H9 (cell line): ENCODE results near the gene CADPS. TPM values are rescaled to one million over a fixed set of nuclear protein-coding genes. Genes with fewer than 3 reads are reported as not detected.
A peak's percentile ranks its signal among the peaks of the same experiment; 100 is the strongest.

ENCODE experiments used
- DNase-seq: peaks from one replicate; pipeline ENCODE4 v3.0.0-alpha.2; 2017
- H2AFZ ChIP-seq: one replicate; pipeline ENCODE4 v1.6.1; 2013; ENCODE audit warnings: mild to moderate bottlenecking, low read length, control low read depth, moderate library complexity
- H2AK5ac ChIP-seq: 2 replicates; pipeline ENCODE4 v1.6.1; 2013; ENCODE audit warnings: low read length, control low read depth, mixed read lengths; ENCODE audit not compliant: insufficient read length
- H2BK120ac ChIP-seq: one replicate; pipeline ENCODE4 v1.6.1; 2013; ENCODE audit warnings: low read depth, mild to moderate bottlenecking, low read length, control low read depth, inconsistent platforms; ENCODE audit not compliant: poor library complexity, severe bottlenecking
- H2BK12ac ChIP-seq: 2 replicates; pipeline ENCODE4 v1.6.1; 2013; ENCODE audit warnings: low read length, control low read depth, mixed read lengths, low read depth; ENCODE audit not compliant: insufficient read length
- H2BK15ac ChIP-seq: 2 replicates; pipeline ENCODE4 v1.6.1; 2013; ENCODE audit warnings: low read depth, low read length, control low read depth
- H2BK20ac ChIP-seq: one replicate; pipeline ENCODE4 v1.6.1; 2013; ENCODE audit warnings: low read depth, mild to moderate bottlenecking, low read length, control low read depth, inconsistent platforms; ENCODE audit not compliant: poor library complexity, severe bottlenecking
- H2BK5ac ChIP-seq: 2 replicates; pipeline ENCODE4 v1.6.1; 2013; ENCODE audit warnings: low read length, control low read depth, mixed read lengths; ENCODE audit not compliant: insufficient read length
- H3K14ac ChIP-seq: 2 replicates; pipeline ENCODE4 v1.6.1; 2013; ENCODE audit warnings: low read length, control low read depth; ENCODE audit not compliant: insufficient read depth
- H3K18ac ChIP-seq: 2 replicates; pipeline ENCODE4 v1.6.1; 2013; ENCODE audit warnings: low read depth, mild to moderate bottlenecking, mixed read lengths, low read length, control low read depth; ENCODE audit not compliant: insufficient read length
- H3K23ac ChIP-seq: 2 replicates; pipeline ENCODE4 v1.6.1; 2013; ENCODE audit warnings: low read length, control low read depth, mixed read lengths, low read depth; ENCODE audit not compliant: insufficient read length
- H3K23me2 ChIP-seq: 2 replicates; pipeline ENCODE4 v1.6.1; 2013; ENCODE audit warnings: low read depth, mild to moderate bottlenecking, mixed read lengths, low read length, control low read depth; ENCODE audit not compliant: insufficient read length, poor library complexity, severe bottlenecking
- H3K27ac ChIP-seq: 2 replicates; pipeline ENCODE4 v1.5.1; 2013; ENCODE audit warnings: low read length, control low read depth, mixed read lengths, low read depth; ENCODE audit not compliant: insufficient read length
- H3K27me3 ChIP-seq: 2 replicates; pipeline ENCODE4 v1.6.1; 2013; ENCODE audit warnings: low read length, control low read depth, inconsistent platforms; ENCODE audit not compliant: insufficient read depth
- H3K4ac ChIP-seq: 2 replicates; pipeline ENCODE4 v1.6.1; 2013; ENCODE audit warnings: low read depth, mild to moderate bottlenecking, control low read depth, inconsistent platforms, low read length, moderate library complexity
- H3K4me1 ChIP-seq: 2 replicates; pipeline ENCODE4 v1.6.1; 2013; ENCODE audit warnings: low read length, control low read depth, inconsistent platforms; ENCODE audit not compliant: insufficient read depth
- H3K4me2 ChIP-seq: 2 replicates; pipeline ENCODE4 v1.6.1; 2013; ENCODE audit warnings: low read length, control low read depth, mixed read lengths; ENCODE audit not compliant: insufficient read length, insufficient read depth
- H3K56ac ChIP-seq: 2 replicates; pipeline ENCODE4 v1.6.1; 2013; ENCODE audit warnings: low read depth, mild to moderate bottlenecking, mixed read lengths, low read length, control low read depth; ENCODE audit not compliant: insufficient read length
- H3K79me1 ChIP-seq: 2 replicates; pipeline ENCODE4 v1.6.1; 2013; ENCODE audit warnings: low read depth, mild to moderate bottlenecking, moderate library complexity, low read length, control low read depth, inconsistent platforms; ENCODE audit not compliant: insufficient read depth, poor library complexity, severe bottlenecking
- H3K79me2 ChIP-seq: 2 replicates; pipeline ENCODE4 v1.6.1; 2013; ENCODE audit warnings: low read length, control low read depth, inconsistent platforms; ENCODE audit not compliant: insufficient read depth
- H3K9ac ChIP-seq: 2 replicates; pipeline ENCODE4 v1.6.1; 2013; ENCODE audit warnings: low read length, control low read depth, mixed read lengths; ENCODE audit not compliant: insufficient read length; ENCODE audit errors: extremely low read depth
- H3K9me3 ChIP-seq: one replicate; pipeline ENCODE4 v1.6.1; 2013; ENCODE audit warnings: low read depth, low read length, inconsistent platforms; ENCODE audit not compliant: control insufficient read depth
- H3T11ph ChIP-seq: one replicate; pipeline ENCODE4 v1.6.1; 2013; ENCODE audit warnings: mild to moderate bottlenecking, low read length, control low read depth, inconsistent platforms
- H4K20me1 ChIP-seq: one replicate; pipeline ENCODE4 v1.6.1; 2013; ENCODE audit not compliant: control insufficient read depth, insufficient read length, insufficient read depth
- H4K5ac ChIP-seq: 2 replicates; pipeline ENCODE4 v1.6.1; 2013; ENCODE audit warnings: low read depth, mild to moderate bottlenecking, mixed read lengths, low read length, control low read depth; ENCODE audit not compliant: insufficient read length
- H4K8ac ChIP-seq: replicated peaks from 2 replicates; pipeline ENCODE4 v1.6.1; 2013; ENCODE audit warnings: low read length, control low read depth, mixed read lengths, low read depth; ENCODE audit not compliant: insufficient read length
- H4K91ac ChIP-seq: 2 replicates; pipeline ENCODE4 v1.6.1; 2013; ENCODE audit warnings: low read depth, mild to moderate bottlenecking, moderate library complexity, mixed read lengths, low read length, control low read depth; ENCODE audit not compliant: insufficient read length
- H3K27ac Mint-ChIP-seq, 3 experiments: 2 replicates in 2 of 3; 3 replicates in 1 of 3; pipeline ENCODE4 v1.8.0; 2020 to 2021; ENCODE audit warnings: mixed read lengths in 3 of 3, mild to moderate bottlenecking in 1 of 3, moderate library complexity in 1 of 3
- H3K27me3 Mint-ChIP-seq: 2 replicates; pipeline ENCODE4 v1.8.0; 2021; ENCODE audit warnings: low read depth, mild to moderate bottlenecking, moderate library complexity, mixed read lengths
- H3K36me3 Mint-ChIP-seq, 3 experiments: 2 replicates in 2 of 3; 3 replicates in 1 of 3; pipeline ENCODE4 v1.8.0; 2020 to 2021; ENCODE audit warnings: low read depth in 3 of 3, mixed read lengths in 3 of 3; ENCODE audit not compliant: insufficient read depth in 1 of 3
- H3K4me1 Mint-ChIP-seq, 2 experiments: 2 replicates each; pipeline ENCODE4 v1.8.0; 2020; ENCODE audit warnings: mixed read lengths in 2 of 2
- H3K4me3 Mint-ChIP-seq, 2 experiments: 2 replicates in 1 of 2; 3 replicates in 1 of 2; pipeline ENCODE4 v1.8.0; 2020 to 2021; ENCODE audit warnings: mild to moderate bottlenecking in 2 of 2, mixed read lengths in 2 of 2, moderate library complexity in 1 of 2
- H3K9me3 Mint-ChIP-seq, 2 experiments: 2 replicates in 1 of 2; 3 replicates in 1 of 2; pipeline ENCODE4 v1.8.0; 2020; ENCODE audit warnings: mild to moderate bottlenecking in 2 of 2, mixed read lengths in 2 of 2, moderate library complexity in 1 of 2
- CTCF ChIP-seq: fragments of 200-600 bp; sonication (generic); conservative IDR thresholded peaks from 3 replicates; pipeline ENCODE4 v1.8.0; 2021; ENCODE audit warnings: antibody characterized with exemption, mild to moderate bottlenecking
- WGBS: extraction: QIAGEN DNeasy Blood & Tissue Kit; methylation state at CpG from one replicate; pipeline ENCODE4 v1.1.7; 2013; ENCODE audit warnings: missing lambda C conversion rate, low lambda C conversion rate, mixed read lengths; ENCODE audit not compliant: insufficient read length; ENCODE audit errors: extremely low coverage; 5-methylcytosine and 5-hydroxymethylcytosine counted together
- total RNA-seq: library from RNA; stranded (reverse); gene quantifications from 2 replicates; pipeline ENCODE4 v1.2.1, GENCODE V29; 2021

CADPS gene
- total RNA-seq, 1 experiment from 2014 or later: 6.6 TPM

DNA sequence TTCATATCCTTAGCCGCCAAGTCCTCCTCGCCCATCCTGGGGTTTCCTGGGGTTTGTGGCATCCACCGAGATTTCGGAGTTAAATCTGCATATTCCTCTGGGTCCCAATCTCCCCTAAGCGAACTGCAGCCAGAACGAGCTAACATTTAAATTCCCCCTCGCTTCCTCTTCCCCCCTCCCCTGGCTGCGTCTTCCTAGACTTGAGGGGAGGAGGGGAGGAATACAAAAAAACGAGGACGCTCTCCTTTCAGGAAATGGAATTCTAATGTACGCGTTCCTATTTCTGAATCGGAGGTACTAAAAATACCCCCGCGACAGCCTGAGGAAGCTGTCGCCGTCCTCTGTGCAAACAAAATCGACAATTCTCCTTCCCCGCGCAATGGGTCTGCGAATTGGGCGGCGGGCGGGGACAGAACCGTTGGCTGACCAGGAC is 507.4 kb downstream of the CADPS start:
- Mint-ChIP-seq H3K4me1 (peaks cover 66 to 73% of the 10 kb centered on the region in 2 experiments), H3K27me3 (peaks cover 100% of the 10 kb centered on the region), H3K27ac (no peak overlapping the region), H3K9me3 (peaks cover 4 to 6% of the 10 kb centered on the region in 2 experiments; a peak in 4 of 5 replicates), H3K4me3 (peak overlapping the region; percentile 38 to 82), H3K36me3 (no peaks in the 10 kb centered on the region; a peak in 2 of 7 replicates)
- no CpG with 5 or more reads among the region's 25 CpGs for WGBS
- peak overlapping the region; percentile 58 for H3K4me2 ChIP-seq
- no peak overlapping the region for H2BK5ac ChIP-seq
- peak; percentile 57 for DNase-seq
- no peak overlapping the region for H3K9ac ChIP-seq
- H2AFZ ChIP-seq: no peak overlapping the region
- no peak overlapping the region for H2BK120ac ChIP-seq
- H2AK5ac ChIP-seq: no peak overlapping the region
- H3T11ph ChIP-seq: no peak overlapping the region
- no peaks in the 10 kb centered on the region for H3K79me2 ChIP-seq
- H3K27me3 ChIP-seq: peaks cover 80% of the 10 kb centered on the region
- no peak overlapping the region for H3K18ac ChIP-seq
- H3K56ac ChIP-seq: no peak overlapping the region
- no peak overlapping the region for H4K91ac ChIP-seq
- H4K8ac ChIP-seq: no peak overlapping the region
- no peak overlapping the region for H3K27ac ChIP-seq
- no peak overlapping the region for H2BK12ac ChIP-seq
- H2BK15ac ChIP-seq: no peak overlapping the region
- H3K23me2 ChIP-seq: peaks cover 13% of the 10 kb centered on the region
- no peak overlapping the region for H3K4ac ChIP-seq
- no peak for TF ChIP-seq CTCF
- H3K14ac ChIP-seq: no peak overlapping the region
- H4K5ac ChIP-seq: no peak overlapping the region
- no peak overlapping the region for H3K23ac ChIP-seq
- H3K9me3 ChIP-seq: no peaks in the 10 kb centered on the region
- H4K20me1 ChIP-seq: no peaks in the 10 kb centered on the region
- no peaks in the 10 kb centered on the region for H3K79me1 ChIP-seq
- H3K4me1 ChIP-seq: no peaks in the 10 kb centered on the region; the same call in 1 of the 2 replicates
- H2BK20ac ChIP-seq: no peak overlapping the region
